Activated CD4-positive, alpha-beta T cell treated with anti-CD3 and anti-CD28 coated beads, Interleukin-2, amount 50 U/mL, for 16 hours (primary cell): ENCODE results near the gene C22orf23.
"Not testable (repeated sequence)": the region's sequence is repeated elsewhere in the genome, so short reads cannot be mapped to it uniquely, and the experiment has no call there.

Source experiments
- DNase-seq: peaks from one replicate; pipeline ENCODE4 v3.0.0-alpha.2; 2020

C22orf23 gene

GRCh38 chr22:37951305-37951704 is 2.1 kb downstream of the C22orf23 start:
- DNase-seq, result no peak

- not testable (repeated sequence) for DNase-seq
Measured at GRCh38 chr22:37947142-37947795, 6.1 kb downstream of the C22orf23 start.

GRCh38 chr22:37944423-37944822 is 9.0 kb downstream of the C22orf23 start:
- DNase-seq, result not testable (repeated sequence)

GRCh38 chr22:37943825-37944198 is 9.6 kb downstream of the C22orf23 start:
- no peak for DNase-seq

- DNase-seq, result no peak
Measured at GRCh38 chr22:37943136-37943824, 10.1 kb downstream of the C22orf23 start.

- DNase-seq, result no peak
Measured at GRCh38 chr22:37942133-37942532, 11.3 kb downstream of the C22orf23 start.

GRCh38 chr22:37940698-37941376 is 12.6 kb downstream of the C22orf23 start:
- no peak for DNase-seq

GRCh38 chr22:37933711-37934376 is 19.6 kb downstream of the C22orf23 start:
- peak; percentile 87 for DNase-seq

GRCh38 chr22:37932821-37933578 is 20.4 kb downstream of the C22orf23 start:
- no peak for DNase-seq

- no peak for DNase-seq
Measured at GRCh38 chr22:37932401-37932800, 21.0 kb downstream of the C22orf23 start.

- no peak for DNase-seq
Measured at GRCh38 chr22:37931893-37932389, 21.5 kb downstream of the C22orf23 start.

- DNase-seq, result no peak
Measured at GRCh38 chr22:37930952-37931440, 22.4 kb downstream of the C22orf23 start.

- DNase-seq, result peak; percentile 24
Measured at GRCh38 chr22:37930270-37930951, 23.0 kb downstream of the C22orf23 start.

- DNase-seq, result no peak
Measured at GRCh38 chr22:37929390-37929789, 24.0 kb downstream of the C22orf23 start.

- no peak for DNase-seq
Measured at GRCh38 chr22:37927637-37927936, 25.8 kb downstream of the C22orf23 start.

GRCh38 chr22:37926771-37927636 is 26.4 kb downstream of the C22orf23 start:
- no peak for DNase-seq

GRCh38 chr22:37926358-37926757 is 27.0 kb downstream of the C22orf23 start:
- DNase-seq, result no peak

GRCh38 chr22:37925767-37926166 is 27.6 kb downstream of the C22orf23 start:
- no peak for DNase-seq

GRCh38 chr22:37925330-37925729 is 28.1 kb downstream of the C22orf23 start:
- no peak for DNase-seq

GRCh38 chr22:37924386-37925065 is 28.9 kb downstream of the C22orf23 start:
- DNase-seq, result no peak
